ENCODE data around the gene VSIG8. TPM values are rescaled to one million over a fixed set of nuclear protein-coding genes. Genes with fewer than 3 reads are reported as not detected.

VSIG8 gene
- total RNA-seq, 2 donors from 2014 or later = not detected

DNA sequence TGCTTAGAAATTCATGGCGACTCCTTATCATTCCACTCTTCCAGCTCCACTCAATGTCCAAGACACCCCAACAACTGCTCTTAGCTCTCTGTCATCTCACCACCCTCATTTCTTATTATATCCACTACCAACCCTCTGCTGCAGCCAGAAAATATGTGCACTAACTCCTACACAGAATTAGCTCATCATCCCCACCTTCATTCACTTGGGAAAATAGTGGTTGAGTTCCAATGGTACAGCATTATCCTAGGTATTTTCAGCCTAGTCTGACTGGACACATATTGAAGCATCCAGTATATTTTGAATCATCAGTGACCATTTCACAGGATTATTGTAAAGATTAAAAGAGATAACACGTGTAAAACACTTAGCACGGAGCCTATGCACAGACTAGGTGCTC, 16.7 kb upstream of the VSIG8 start:
- no peak overlapping the region for H3K27ac ChIP-seq (ENCODE audit: low read depth, low read length)
- no peak for DNase-seq
- TF ChIP-seq, protein P1, sequence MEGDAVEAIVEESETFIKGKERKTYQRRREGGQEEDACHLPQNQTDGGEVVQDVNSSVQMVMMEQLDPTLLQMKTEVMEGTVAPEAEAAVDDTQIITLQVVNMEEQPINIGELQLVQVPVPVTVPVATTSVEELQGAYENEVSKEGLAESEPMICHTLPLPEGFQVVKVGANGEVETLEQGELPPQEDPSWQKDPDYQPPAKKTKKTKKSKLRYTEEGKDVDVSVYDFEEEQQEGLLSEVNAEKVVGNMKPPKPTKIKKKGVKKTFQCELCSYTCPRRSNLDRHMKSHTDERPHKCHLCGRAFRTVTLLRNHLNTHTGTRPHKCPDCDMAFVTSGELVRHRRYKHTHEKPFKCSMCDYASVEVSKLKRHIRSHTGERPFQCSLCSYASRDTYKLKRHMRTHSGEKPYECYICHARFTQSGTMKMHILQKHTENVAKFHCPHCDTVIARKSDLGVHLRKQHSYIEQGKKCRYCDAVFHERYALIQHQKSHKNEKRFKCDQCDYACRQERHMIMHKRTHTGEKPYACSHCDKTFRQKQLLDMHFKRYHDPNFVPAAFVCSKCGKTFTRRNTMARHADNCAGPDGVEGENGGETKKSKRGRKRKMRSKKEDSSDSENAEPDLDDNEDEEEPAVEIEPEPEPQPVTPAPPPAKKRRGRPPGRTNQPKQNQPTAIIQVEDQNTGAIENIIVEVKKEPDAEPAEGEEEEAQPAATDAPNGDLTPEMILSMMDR (conservative IDR thresholded peaks at IDR 0.05) = no peak
- Mint-ChIP-seq H3K27ac (no peak overlapping the region), H3K27me3 (ENCODE audit: insufficient read depth) (peaks cover 9% of the 10 kb centered on the region), H3K4me3 (no peak overlapping the region), H3K36me3 (ENCODE audit: low read depth) (no peaks in the 10 kb centered on the region), H3K9me3 (no peaks in the 10 kb centered on the region), H3K4me1 (no peaks in the 10 kb centered on the region)
- no peaks in the 10 kb centered on the region for H3K9me3 ChIP-seq (ENCODE audit: control insufficient read depth, low read length)
- H3K4me3 ChIP-seq (ENCODE audit: low read length) = no peak overlapping the region
- WGBS, 2 experiments (ENCODE audit: insufficient coverage in 1 of 2, insufficient read length in 1 of 2) = 82 to 94% methylated on average over 3 of the region's 3 CpGs
- H3K36me3 ChIP-seq (ENCODE audit: control insufficient read depth, insufficient read depth, low read length) = no peaks in the 10 kb centered on the region
- no peaks in the 10 kb centered on the region for H3K4me1 ChIP-seq (ENCODE audit: control insufficient read depth, insufficient read depth, low read length)
- H3K9ac ChIP-seq (ENCODE audit: extremely low read depth, low read length, poor library complexity, severe bottlenecking) = no peak overlapping the region
- no peaks in the 10 kb centered on the region for H3K27me3 ChIP-seq (ENCODE audit: control insufficient read depth, insufficient read depth, low read length, poor library complexity, severe bottlenecking)

DNA sequence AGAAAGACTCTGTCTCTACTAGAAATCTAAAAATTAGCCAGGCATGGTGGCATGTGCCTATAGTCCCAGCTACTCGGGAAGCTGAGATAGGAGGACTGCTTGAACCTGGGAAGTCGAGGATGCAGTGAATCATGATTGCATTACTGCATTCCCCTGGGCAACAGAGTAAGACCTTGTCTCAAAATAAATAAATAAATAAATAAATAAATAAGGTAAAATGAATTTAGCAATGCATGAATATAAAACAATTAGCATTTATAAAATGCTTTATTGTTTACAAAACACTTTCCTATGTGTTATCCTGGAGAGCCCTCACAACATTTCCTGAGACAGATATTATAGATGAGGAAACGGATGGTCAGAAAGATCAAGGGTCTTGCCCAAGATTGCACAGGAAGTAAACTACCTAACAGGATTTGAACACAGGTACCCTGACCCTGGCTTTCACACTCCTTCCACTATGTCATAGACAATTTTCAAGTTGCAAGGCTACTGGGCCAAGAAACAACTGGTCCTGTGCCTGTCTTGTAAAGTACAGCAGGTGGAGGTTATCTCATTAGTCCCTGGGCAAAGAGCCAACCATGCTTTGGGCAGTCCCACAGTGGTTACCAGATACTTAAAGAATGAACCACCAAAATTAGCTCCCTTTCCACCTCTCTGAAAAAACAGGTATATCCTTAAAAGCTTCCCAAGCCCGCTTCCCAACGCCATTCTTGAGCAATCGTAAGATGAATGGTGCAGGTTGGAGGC, 15.4 kb upstream of the VSIG8 start:
- Histone ChIP-seq H3K27ac (ENCODE audit: low read depth, low read length) (no peak overlapping the region), H3K9ac (ENCODE audit: extremely low read depth, low read length, poor library complexity, severe bottlenecking) (no peak overlapping the region), H3K4me1 (ENCODE audit: control insufficient read depth, insufficient read depth, low read length) (no peaks in the 10 kb centered on the region), H3K36me3 (ENCODE audit: control insufficient read depth, insufficient read depth, low read length) (no peaks in the 10 kb centered on the region), H3K9me3 (ENCODE audit: control insufficient read depth, low read length) (no peaks in the 10 kb centered on the region), H3K4me3 (ENCODE audit: low read length) (no peak overlapping the region), H3K27me3 (ENCODE audit: control insufficient read depth, insufficient read depth, low read length, poor library complexity, severe bottlenecking) (no peaks in the 10 kb centered on the region)
- no peak overlapping the region for H3K4me3 Mint-ChIP-seq
- no peak overlapping the region for H3K27ac Mint-ChIP-seq
- DNase-seq = no peak
- peaks cover 11% of the 10 kb centered on the region for H3K27me3 Mint-ChIP-seq (ENCODE audit: insufficient read depth)
- WGBS, 2 experiments (ENCODE audit: insufficient coverage in 1 of 2, insufficient read length in 1 of 2) = 95 to 100% methylated on average over 3 to 6 of the region's 6 CpGs
- H3K36me3 Mint-ChIP-seq (ENCODE audit: low read depth) = no peaks in the 10 kb centered on the region
- no peaks in the 10 kb centered on the region for H3K4me1 Mint-ChIP-seq
- TF ChIP-seq, protein P1 (conservative IDR thresholded peaks at IDR 0.05) = no peak
- no peaks in the 10 kb centered on the region for H3K9me3 Mint-ChIP-seq

DNA sequence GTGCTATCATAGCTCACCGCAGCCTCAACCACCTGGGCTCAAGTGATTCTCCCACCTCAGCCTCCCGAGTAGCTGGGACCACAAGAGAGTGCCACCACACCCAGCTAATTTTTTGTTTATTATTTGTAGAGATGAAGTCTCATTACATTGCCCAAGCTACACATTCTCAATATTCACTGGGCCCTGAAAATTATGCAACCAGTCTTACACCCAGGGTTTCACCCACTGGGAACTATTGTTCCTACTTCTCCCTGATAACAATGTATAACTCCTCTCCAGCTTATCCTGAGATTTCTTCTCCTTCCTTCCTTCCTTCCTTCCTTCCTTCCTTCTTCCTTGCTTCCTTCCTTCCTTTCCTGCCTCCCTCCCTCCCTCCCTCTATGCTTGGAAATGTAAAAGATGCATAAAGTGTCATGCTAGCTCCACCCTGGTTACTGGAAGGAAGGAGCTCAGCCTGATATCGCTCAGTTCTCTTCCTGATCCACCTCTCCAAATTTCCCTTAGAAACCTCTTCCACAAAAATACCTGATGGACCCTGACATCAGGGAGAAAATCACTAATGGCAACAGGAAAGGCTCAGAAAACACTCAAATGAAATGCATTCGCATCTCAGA, 11.2 kb upstream of the VSIG8 start:
- Mint-ChIP-seq H3K27ac (no peak overlapping the region), H3K4me3 (no peak overlapping the region), H3K9me3 (no peaks in the 10 kb centered on the region), H3K27me3 (ENCODE audit: insufficient read depth) (peaks cover 28% of the 10 kb centered on the region), H3K4me1 (peaks cover 13% of the 10 kb centered on the region), H3K36me3 (ENCODE audit: low read depth) (no peaks in the 10 kb centered on the region)
- WGBS, 2 experiments (ENCODE audit: insufficient coverage in 1 of 2, insufficient read length in 1 of 2) = 80 to 97% methylated on average over 1 to 4 of the region's 4 CpGs
- peaks cover 4% of the 10 kb centered on the region for H3K4me1 ChIP-seq (ENCODE audit: control insufficient read depth, insufficient read depth, low read length)
- no peaks in the 10 kb centered on the region for H3K9me3 ChIP-seq (ENCODE audit: control insufficient read depth, low read length)
- no peak overlapping the region for H3K4me3 ChIP-seq (ENCODE audit: low read length)
- no peak overlapping the region for H3K27ac ChIP-seq (ENCODE audit: low read depth, low read length)
- no peaks in the 10 kb centered on the region for H3K27me3 ChIP-seq (ENCODE audit: control insufficient read depth, insufficient read depth, low read length, poor library complexity, severe bottlenecking)
- no peaks in the 10 kb centered on the region for H3K36me3 ChIP-seq (ENCODE audit: control insufficient read depth, insufficient read depth, low read length)
- DNase-seq = no peak
- H3K9ac ChIP-seq (ENCODE audit: extremely low read depth, low read length, poor library complexity, severe bottlenecking) = no peak overlapping the region
- TF ChIP-seq, protein P1 (conservative IDR thresholded peaks at IDR 0.05) = no peak
